Activated CD4-positive, alpha-beta T cell treated with anti-CD3 and anti-CD28 coated beads, Interleukin-2, amount 50 U/mL, for 1 hour (primary cell): ENCODE measurements around the gene CRYBG1.

Source experiments
- DNase-seq: peaks from one replicate; pipeline ENCODE4 v3.0.0-alpha.2; 2020

The CRYBG1 gene

GRCh38 chr6:106360410-106360988, at the start of gene CRYBG1:
Gene CRYBG1, plus strand, starts transcription at chr6:106360717. Its CDS starts 192 bp downstream, at chr6:106360909.
- DNase-seq, result peak; percentile 70

GRCh38 chr6:106315765-106316374, 44.6 kb upstream of the CRYBG1 start:
- DNase-seq, result no peak

- DNase-seq, result no peak
Measured at GRCh38 chr6:106316375-106316766, 44.1 kb upstream of the CRYBG1 start.

- DNase-seq, result no peak
Measured at GRCh38 chr6:106318061-106318460, 42.5 kb upstream of the CRYBG1 start.

GRCh38 chr6:106318851-106319250, 41.7 kb upstream of the CRYBG1 start:
- DNase-seq, result no peak

GRCh38 chr6:106321940-106322339, 38.6 kb upstream of the CRYBG1 start:
- no peak for DNase-seq

- DNase-seq, result no peak
Measured at GRCh38 chr6:106324726-106325335, 35.7 kb upstream of the CRYBG1 start.

GRCh38 chr6:106325336-106326178, 35.0 kb upstream of the CRYBG1 start, which contains the start of gene ATG5:
Gene ATG5, minus strand, starts transcription at chr6:106325760. Its CDS starts 9,552 bp downstream, at chr6:106316208.
- peak; percentile 100 for DNase-seq

GRCh38 chr6:106334646-106335448, 25.7 kb upstream of the CRYBG1 start:
- DNase-seq, result peak; percentile 44

GRCh38 chr6:106339334-106340029, 21.0 kb upstream of the CRYBG1 start:
- DNase-seq, result peak; percentile 24

GRCh38 chr6:106347219-106347618, 13.3 kb upstream of the CRYBG1 start:
- DNase-seq, result no peak

GRCh38 chr6:106356378-106356777, 4.1 kb upstream of the CRYBG1 start:
- DNase-seq, result no peak

GRCh38 chr6:106359959-106360409, 533 bp upstream of the CRYBG1 start:
- no peak for DNase-seq

- peak; percentile 2 for DNase-seq
Measured at GRCh38 chr6:106360989-106361430, 493 bp downstream of the CRYBG1 start.

GRCh38 chr6:106363401-106364138, 3.1 kb downstream of the CRYBG1 start:
- DNase-seq, result no peak

GRCh38 chr6:106369739-106370138, 9.2 kb downstream of the CRYBG1 start:
- DNase-seq, result no peak

GRCh38 chr6:106370639-106371038, 10.1 kb downstream of the CRYBG1 start:
- no peak for DNase-seq

- DNase-seq, result no peak
Measured at GRCh38 chr6:106372838-106373501, 12.5 kb downstream of the CRYBG1 start.

- DNase-seq, result no peak
Measured at GRCh38 chr6:106373502-106374239, 13.2 kb downstream of the CRYBG1 start.
